Measurements from ENCODE around the gene DSC1. TPM values are rescaled to one million over a fixed set of nuclear protein-coding genes. Genes with fewer than 3 reads are reported as not detected.

The DSC1 gene, protein sequence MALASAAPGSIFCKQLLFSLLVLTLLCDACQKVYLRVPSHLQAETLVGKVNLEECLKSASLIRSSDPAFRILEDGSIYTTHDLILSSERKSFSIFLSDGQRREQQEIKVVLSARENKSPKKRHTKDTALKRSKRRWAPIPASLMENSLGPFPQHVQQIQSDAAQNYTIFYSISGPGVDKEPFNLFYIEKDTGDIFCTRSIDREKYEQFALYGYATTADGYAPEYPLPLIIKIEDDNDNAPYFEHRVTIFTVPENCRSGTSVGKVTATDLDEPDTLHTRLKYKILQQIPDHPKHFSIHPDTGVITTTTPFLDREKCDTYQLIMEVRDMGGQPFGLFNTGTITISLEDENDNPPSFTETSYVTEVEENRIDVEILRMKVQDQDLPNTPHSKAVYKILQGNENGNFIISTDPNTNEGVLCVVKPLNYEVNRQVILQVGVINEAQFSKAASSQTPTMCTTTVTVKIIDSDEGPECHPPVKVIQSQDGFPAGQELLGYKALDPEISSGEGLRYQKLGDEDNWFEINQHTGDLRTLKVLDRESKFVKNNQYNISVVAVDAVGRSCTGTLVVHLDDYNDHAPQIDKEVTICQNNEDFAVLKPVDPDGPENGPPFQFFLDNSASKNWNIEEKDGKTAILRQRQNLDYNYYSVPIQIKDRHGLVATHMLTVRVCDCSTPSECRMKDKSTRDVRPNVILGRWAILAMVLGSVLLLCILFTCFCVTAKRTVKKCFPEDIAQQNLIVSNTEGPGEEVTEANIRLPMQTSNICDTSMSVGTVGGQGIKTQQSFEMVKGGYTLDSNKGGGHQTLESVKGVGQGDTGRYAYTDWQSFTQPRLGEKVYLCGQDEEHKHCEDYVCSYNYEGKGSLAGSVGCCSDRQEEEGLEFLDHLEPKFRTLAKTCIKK
- not detected in 2 replicates for total RNA-seq
- long read RNA-seq: 0 reads

DNA sequence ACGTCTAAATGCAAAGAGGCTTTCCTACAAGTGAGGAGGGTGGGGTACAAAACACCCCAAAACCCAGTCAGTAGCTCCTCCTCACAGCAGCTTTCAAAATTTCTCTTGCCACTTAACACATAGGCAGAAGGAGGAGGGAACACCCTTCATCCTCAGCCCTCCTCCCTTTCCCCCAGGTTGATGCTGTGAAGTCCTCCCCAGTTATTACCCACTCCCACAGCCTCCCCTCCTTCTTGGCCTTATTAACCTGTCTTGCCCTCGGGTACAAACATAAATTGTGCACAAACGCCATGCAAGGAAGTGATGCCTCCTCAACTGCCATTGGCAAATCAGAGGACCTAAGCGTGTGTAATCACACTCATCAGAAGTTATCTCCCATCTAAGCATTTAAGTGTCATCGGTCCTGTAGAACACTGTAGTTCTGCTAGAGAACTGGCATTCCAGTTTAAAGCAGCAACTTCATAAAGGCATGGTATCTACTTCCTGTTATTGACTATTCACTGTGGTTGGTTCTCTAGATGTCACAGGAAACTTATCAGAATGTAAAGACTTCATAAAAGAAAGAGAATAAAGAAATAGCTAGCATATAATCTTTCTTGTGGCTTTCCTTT lies at the start of gene DSC1:
TSS of gene DSC1 (minus strand) at position 32 of the 611 bp plus-strand sequence. CDS start 262 bp downstream, outside the sequence.
- no peak within 1 kb of the TSS for H3K27ac Mint-ChIP-seq (ENCODE audit: unreplicated experiment)
- H3K9me3 Mint-ChIP-seq (ENCODE audit: unreplicated experiment): no peaks in the 10 kb centered on the region
- peaks cover 19% of the 10 kb centered on the region for H3K27me3 Mint-ChIP-seq (ENCODE audit: unreplicated experiment)
- no peaks in the 10 kb centered on the region for H3K36me3 Mint-ChIP-seq (ENCODE audit: unreplicated experiment)
- no peak for DNase-seq (ENCODE audit: extremely low spot score, unreplicated experiment)
- H3K4me3 Mint-ChIP-seq (ENCODE audit: unreplicated experiment): no peak within 1 kb of the TSS
- H3K4me1 Mint-ChIP-seq (ENCODE audit: unreplicated experiment): no peaks in the 10 kb centered on the region
- TF ChIP-seq, protein P1, sequence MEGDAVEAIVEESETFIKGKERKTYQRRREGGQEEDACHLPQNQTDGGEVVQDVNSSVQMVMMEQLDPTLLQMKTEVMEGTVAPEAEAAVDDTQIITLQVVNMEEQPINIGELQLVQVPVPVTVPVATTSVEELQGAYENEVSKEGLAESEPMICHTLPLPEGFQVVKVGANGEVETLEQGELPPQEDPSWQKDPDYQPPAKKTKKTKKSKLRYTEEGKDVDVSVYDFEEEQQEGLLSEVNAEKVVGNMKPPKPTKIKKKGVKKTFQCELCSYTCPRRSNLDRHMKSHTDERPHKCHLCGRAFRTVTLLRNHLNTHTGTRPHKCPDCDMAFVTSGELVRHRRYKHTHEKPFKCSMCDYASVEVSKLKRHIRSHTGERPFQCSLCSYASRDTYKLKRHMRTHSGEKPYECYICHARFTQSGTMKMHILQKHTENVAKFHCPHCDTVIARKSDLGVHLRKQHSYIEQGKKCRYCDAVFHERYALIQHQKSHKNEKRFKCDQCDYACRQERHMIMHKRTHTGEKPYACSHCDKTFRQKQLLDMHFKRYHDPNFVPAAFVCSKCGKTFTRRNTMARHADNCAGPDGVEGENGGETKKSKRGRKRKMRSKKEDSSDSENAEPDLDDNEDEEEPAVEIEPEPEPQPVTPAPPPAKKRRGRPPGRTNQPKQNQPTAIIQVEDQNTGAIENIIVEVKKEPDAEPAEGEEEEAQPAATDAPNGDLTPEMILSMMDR (IDR thresholded peaks at IDR 0.05): no peak

DNA sequence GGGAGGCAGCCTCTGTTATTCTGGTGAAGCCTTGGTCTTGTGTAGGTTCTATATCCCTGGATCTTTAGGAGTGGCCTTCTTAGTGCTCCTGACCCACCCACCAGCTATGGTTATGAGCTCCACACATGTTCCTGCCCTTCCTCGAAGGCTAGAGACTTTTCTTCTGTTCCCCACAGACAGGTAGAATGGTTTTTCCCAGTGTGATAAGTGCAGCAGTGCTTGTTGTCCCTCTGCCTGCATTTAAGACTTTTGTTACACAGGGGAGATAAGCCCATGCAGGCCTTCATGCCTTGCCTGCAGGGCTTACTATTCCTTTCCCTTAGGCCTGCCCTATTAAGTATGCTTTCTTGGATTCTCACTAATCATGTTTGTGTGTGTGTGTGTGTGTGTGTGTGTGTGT lies 48.4 kb upstream of the DSC1 start:
- H3K36me3 Mint-ChIP-seq (ENCODE audit: unreplicated experiment): peaks cover 2% of the 10 kb centered on the region
- H3K27me3 Mint-ChIP-seq (ENCODE audit: unreplicated experiment): peaks cover 4% of the 10 kb centered on the region
- no peak overlapping the region for H3K27ac Mint-ChIP-seq (ENCODE audit: unreplicated experiment)
- peaks cover 6% of the 10 kb centered on the region for H3K9me3 Mint-ChIP-seq (ENCODE audit: unreplicated experiment)
- peaks cover 9% of the 10 kb centered on the region for H3K4me1 Mint-ChIP-seq (ENCODE audit: unreplicated experiment)
- no peak for DNase-seq (ENCODE audit: extremely low spot score, unreplicated experiment)
- H3K4me3 Mint-ChIP-seq (ENCODE audit: unreplicated experiment): no peak overlapping the region
- TF ChIP-seq, protein P1 (IDR thresholded peaks at IDR 0.05): no peak

DNA sequence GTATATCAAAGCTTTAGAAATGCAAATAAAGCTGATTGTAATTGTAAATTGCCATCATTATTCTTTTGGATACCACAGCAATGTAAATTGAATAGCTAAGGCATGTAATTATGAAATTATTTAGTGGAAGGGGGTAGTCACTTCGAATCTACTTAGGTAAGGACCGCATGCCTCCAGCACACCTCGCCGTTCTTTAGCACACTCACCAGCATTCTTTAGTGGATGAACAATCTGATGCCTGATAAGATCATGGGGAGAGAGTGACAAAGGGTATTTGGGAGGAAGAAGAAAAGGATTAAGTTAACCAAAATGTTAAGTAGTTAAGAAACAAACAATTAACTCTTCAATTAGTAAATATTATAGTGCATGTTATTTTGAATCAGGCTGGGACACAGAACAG lies 46.4 kb upstream of the DSC1 start:
- peaks cover 9% of the 10 kb centered on the region for H3K4me1 Mint-ChIP-seq (ENCODE audit: unreplicated experiment)
- no peaks in the 10 kb centered on the region for H3K9me3 Mint-ChIP-seq (ENCODE audit: unreplicated experiment)
- no peak overlapping the region for H3K27ac Mint-ChIP-seq (ENCODE audit: unreplicated experiment)
- no peak overlapping the region for H3K4me3 Mint-ChIP-seq (ENCODE audit: unreplicated experiment)
- TF ChIP-seq, protein P1 (IDR thresholded peaks at IDR 0.05): no peak
- no peak for DNase-seq (ENCODE audit: extremely low spot score, unreplicated experiment)
- H3K36me3 Mint-ChIP-seq (ENCODE audit: unreplicated experiment): no peaks in the 10 kb centered on the region
- H3K27me3 Mint-ChIP-seq (ENCODE audit: unreplicated experiment): peaks cover 14% of the 10 kb centered on the region

DNA sequence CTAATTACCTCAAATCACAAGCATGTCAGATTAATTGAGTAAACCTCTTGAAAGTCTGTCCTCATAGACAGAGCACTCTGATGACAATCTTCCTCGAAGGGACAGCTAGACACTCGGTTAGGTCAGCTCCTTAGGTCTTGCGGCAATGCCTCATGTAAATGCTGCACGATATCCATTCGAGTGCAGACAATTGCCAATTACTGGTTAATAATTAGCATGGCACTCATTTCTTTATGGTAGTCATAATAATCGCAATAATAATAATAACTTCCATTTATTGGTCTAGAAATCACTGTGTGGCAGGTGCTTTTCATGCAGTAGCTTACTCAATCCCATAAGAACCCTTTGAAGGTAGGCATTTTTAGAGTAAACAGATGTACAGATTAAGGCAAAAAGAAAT lies 44.7 kb upstream of the DSC1 start:
- Mint-ChIP-seq H3K9me3 (ENCODE audit: unreplicated experiment) (no peaks in the 10 kb centered on the region), H3K36me3 (ENCODE audit: unreplicated experiment) (no peaks in the 10 kb centered on the region), H3K27me3 (ENCODE audit: unreplicated experiment) (peaks cover 17% of the 10 kb centered on the region), H3K4me3 (ENCODE audit: unreplicated experiment) (no peak overlapping the region), H3K27ac (ENCODE audit: unreplicated experiment) (no peak overlapping the region), H3K4me1 (ENCODE audit: unreplicated experiment) (peaks cover 9% of the 10 kb centered on the region)
- DNase-seq (ENCODE audit: extremely low spot score, unreplicated experiment): no peak
- TF ChIP-seq, protein P1 (IDR thresholded peaks at IDR 0.05): no peak

All from osteocyte (in vitro differentiated cells).